GM12874 (cell line): ENCODE data around the gene ADGRD1.

Experiments
- TF ChIP-seq, protein P1 (sequence below): IDR thresholded peaks from 2 replicates; pipeline ENCODE4 v1.5.1; 2011; ENCODE audit warnings: low read depth, mild to moderate bottlenecking, control low read depth, low read length, moderate library complexity; ENCODE audit not compliant: insufficient read depth

Gene ADGRD1

DNA sequence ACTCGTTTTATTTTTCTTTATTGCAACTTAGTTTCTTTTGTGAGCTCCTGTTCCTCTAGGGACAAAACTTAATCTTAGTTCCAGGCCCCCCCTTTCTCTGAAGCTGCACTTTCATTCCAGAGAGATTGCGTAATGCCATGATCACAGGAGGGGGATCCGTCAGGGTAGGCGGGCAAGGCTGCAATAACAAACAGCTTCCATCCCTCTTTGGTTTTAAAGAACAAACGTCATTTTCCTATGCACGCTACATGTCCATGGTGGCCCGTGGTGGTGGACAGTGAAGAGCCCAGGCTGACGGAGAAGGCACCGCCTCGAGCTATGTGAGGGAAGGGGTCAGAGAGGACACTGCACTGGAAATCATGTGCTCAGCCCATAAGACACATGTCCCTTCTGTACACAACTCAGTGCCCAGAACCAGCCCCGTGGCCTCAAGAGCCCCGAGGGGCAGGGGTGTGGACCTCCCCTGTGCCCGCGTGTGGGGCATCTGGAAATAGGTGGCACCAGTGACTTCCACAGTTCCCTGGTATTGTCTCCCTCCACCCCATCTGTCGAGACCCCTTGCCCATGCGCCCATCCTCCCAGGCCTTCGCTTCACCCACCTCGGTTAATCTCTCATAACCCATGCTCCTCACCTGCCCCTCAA, 161.4 kb downstream of the ADGRD1 start:
- TF ChIP-seq, protein P1, sequence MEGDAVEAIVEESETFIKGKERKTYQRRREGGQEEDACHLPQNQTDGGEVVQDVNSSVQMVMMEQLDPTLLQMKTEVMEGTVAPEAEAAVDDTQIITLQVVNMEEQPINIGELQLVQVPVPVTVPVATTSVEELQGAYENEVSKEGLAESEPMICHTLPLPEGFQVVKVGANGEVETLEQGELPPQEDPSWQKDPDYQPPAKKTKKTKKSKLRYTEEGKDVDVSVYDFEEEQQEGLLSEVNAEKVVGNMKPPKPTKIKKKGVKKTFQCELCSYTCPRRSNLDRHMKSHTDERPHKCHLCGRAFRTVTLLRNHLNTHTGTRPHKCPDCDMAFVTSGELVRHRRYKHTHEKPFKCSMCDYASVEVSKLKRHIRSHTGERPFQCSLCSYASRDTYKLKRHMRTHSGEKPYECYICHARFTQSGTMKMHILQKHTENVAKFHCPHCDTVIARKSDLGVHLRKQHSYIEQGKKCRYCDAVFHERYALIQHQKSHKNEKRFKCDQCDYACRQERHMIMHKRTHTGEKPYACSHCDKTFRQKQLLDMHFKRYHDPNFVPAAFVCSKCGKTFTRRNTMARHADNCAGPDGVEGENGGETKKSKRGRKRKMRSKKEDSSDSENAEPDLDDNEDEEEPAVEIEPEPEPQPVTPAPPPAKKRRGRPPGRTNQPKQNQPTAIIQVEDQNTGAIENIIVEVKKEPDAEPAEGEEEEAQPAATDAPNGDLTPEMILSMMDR, result no peak

DNA sequence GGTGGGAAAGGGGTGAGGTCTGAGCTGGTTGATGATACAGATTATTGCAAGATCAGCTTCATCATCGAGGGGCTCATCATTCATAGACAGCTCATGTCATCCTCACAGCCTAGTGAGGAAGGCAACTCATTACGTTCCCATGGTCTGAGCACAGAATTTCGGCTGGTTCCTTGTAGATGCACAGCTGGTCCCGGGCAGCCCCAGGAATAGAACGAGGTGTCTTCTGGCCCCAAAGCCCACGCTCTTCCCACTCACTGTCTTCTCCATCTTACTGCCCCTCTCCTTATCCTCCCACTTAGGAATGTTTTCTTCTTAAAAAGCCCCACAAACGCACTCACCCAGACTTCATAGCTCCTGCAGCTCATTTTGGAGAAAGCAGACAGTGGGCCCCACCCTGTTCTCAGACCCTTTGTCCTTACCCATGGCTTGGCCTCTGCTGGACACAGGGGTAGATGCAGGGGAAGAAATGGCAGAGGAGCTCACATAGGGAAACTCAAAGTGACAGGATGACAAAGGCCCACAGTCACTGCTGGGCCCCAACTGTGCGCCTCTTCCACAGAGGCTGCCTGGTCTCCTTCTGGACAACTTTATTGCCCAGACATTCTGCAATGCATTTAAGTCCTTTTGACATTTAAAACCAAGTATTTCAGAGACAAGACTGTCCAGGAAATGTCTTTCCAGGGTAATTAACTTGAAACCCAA, 162.2 kb downstream of the ADGRD1 start:
- TF ChIP-seq, protein P1, result no peak

GRCh38 chr12:131116468-131117117, 162.9 kb downstream of the ADGRD1 start:
- TF ChIP-seq, protein P1, result peak; percentile 55

GRCh38 chr12:131117438-131118245, 163.9 kb downstream of the ADGRD1 start:
- TF ChIP-seq, protein P1, result no peak

DNA sequence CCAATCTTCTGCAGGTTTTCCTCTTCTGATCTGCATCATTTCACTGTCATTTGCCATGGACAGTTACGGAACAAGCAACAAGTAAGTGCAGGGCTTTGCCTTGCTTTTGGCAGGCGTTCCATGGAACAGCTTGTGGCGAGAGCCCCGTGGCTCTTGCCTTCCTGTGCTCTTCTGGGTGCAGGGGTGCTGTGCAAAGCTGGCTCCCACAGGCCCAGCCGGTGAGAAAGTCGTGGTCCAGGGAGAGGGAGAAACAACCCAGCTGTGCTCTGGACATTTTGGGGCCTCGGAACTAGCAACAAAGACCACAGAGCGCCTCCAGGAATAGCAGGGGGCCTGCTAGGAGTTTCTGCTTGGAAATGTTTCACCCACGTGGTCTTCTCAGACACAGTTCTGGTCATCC, 164.7 kb downstream of the ADGRD1 start:
- TF ChIP-seq, protein P1, result no peak

- TF ChIP-seq, protein P1, result no peak
These were observed 166.2 kb downstream of the ADGRD1 start for GRCh38 chr12:131119936-131120335.

DNA sequence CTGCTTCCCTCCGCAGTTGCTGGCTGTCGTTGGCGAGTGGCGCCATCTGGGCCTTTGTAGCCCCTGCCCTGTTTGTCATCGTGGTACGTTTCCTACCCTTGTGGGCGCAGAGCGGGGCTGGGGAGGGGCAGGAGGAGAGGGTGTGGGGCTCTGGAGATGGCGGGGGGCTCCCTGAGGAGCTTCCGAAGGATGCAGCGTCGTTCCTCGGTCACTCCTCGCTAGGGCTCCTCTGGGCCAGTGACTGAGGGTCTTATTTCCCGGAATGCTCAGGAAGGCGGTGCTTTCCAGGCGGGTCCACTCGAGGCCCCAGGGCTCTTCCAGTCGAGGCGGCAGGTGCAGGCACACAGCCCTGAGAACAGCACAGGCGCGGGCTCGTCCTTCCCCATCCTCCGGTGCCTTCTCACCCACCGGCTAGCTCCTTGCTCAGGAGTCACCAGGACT, 167.1 kb downstream of the ADGRD1 start:
- TF ChIP-seq, protein P1, result no peak
